ENCODE measurements around the gene TXLNA.
A peak's percentile ranks its signal among the peaks of the same experiment; 100 is the strongest.

DNA sequence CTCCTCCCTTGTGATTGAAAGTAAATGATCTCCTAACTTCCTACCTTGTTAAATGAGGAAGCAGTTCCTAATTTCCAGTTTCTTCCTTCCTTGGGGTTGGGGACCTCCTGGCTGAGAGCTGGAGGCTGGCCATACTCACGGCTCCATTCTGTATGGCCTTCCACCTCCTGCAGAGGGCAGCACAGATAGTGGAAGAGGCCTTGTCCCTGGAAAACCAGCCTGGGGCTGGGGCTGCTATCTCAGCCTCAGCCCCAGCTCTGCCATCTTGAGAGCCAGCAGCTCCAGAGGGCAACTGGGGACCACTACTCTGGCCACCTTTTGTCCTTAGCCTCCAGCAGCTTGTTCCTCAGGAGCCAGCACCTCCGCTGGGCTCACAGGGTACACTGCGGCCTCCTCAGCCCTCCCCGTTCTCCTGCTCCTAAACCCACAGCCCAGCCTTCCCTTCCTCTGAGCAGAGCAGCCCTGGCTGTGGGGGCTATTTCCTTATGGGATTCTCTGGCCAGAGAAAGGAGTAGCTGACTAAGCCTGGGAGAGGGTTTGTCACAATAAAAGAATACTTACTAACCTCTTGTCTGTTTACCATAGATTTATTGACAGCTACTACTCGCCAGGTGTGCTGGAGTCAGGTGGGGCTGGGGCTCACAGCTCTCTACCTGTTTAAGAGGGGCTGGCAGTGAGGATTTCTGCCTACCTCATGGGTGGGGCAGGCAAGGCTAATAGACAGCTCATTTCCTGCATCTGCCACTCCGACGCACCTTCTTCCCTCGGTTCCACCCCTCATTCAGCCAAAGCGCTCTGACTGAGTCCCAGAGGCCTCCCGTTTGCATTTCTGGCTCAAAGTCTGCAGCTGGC, 36.4 kb downstream of the TXLNA start:
- TF ChIP-seq, protein P1, sequence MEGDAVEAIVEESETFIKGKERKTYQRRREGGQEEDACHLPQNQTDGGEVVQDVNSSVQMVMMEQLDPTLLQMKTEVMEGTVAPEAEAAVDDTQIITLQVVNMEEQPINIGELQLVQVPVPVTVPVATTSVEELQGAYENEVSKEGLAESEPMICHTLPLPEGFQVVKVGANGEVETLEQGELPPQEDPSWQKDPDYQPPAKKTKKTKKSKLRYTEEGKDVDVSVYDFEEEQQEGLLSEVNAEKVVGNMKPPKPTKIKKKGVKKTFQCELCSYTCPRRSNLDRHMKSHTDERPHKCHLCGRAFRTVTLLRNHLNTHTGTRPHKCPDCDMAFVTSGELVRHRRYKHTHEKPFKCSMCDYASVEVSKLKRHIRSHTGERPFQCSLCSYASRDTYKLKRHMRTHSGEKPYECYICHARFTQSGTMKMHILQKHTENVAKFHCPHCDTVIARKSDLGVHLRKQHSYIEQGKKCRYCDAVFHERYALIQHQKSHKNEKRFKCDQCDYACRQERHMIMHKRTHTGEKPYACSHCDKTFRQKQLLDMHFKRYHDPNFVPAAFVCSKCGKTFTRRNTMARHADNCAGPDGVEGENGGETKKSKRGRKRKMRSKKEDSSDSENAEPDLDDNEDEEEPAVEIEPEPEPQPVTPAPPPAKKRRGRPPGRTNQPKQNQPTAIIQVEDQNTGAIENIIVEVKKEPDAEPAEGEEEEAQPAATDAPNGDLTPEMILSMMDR (IDR thresholded peaks at IDR 0.05) = peak; percentile 77
- TF ChIP-seq EZH2phosphoT487 (IDR thresholded peaks at IDR 0.05) = no peak
- TF ChIP-seq EZH2 (IDR thresholded peaks at IDR 0.05) = no peak
